NK-92 treated with Interleukin-12 subunit alpha and Interleukin-12 subunit beta, amount 100 ng/mL, for 24 hours (cell line): Measurements from ENCODE around the gene AGFG1.

Experiments used
- DNase-seq: peaks from one replicate; lab custom pipeline; 2025; lab: John Stamatoyannopoulos, UW

AGFG1 gene, protein sequence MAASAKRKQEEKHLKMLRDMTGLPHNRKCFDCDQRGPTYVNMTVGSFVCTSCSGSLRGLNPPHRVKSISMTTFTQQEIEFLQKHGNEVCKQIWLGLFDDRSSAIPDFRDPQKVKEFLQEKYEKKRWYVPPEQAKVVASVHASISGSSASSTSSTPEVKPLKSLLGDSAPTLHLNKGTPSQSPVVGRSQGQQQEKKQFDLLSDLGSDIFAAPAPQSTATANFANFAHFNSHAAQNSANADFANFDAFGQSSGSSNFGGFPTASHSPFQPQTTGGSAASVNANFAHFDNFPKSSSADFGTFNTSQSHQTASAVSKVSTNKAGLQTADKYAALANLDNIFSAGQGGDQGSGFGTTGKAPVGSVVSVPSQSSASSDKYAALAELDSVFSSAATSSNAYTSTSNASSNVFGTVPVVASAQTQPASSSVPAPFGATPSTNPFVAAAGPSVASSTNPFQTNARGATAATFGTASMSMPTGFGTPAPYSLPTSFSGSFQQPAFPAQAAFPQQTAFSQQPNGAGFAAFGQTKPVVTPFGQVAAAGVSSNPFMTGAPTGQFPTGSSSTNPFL

DNA sequence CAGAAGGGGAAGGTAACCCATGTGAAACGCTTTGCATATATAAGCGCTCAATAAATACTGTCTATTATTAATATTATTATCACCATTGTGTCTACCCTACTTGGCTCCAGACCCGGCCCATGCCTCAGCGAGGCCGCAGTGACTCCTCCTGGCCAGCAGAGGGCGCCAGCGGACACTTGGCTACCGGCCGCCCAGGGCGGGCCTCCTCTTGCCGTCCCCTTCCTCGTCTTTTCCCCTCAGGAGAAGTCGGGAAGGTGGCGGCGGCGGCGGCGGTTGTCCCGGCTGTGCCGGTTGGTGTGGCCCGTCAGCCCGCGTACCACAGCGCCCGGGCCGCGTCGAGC is at the start of gene AGFG1:
TSS of gene AGFG1 (plus strand) at position 233 of the 341 bp plus-strand sequence. CDS start 266 bp downstream, outside the sequence.
- peak; percentile 69 for DNase-seq

GRCh38 chr2:227423656-227424499 is 48.1 kb upstream of the AGFG1 start:
- DNase-seq: no peak

DNA sequence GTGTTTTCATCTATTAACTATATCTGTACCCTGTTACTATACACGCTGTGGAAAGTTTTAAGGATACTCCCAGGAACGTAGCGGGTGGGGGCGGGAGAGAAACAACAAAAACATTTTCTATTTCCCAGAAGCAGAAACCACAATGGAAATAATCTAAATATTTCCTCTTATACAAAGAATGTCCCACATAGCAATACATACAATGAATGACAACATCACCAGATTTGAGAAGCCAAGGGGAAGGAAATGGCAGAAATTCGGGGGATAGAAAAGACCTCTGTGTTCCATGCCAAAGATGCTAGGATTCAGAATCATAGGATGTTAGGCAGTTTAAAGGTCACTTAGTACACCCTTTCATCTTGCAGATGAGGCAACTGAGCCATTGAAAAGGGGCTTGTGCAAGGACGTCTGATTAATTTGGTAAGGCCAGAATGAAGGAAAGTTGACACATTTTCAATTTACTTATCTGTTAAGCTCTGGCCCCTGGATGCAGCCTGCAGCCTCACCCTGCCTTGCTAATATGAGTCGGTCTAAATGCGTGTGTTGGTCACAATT is 43.1 kb upstream of the AGFG1 start:
- DNase-seq: no peak

DNA sequence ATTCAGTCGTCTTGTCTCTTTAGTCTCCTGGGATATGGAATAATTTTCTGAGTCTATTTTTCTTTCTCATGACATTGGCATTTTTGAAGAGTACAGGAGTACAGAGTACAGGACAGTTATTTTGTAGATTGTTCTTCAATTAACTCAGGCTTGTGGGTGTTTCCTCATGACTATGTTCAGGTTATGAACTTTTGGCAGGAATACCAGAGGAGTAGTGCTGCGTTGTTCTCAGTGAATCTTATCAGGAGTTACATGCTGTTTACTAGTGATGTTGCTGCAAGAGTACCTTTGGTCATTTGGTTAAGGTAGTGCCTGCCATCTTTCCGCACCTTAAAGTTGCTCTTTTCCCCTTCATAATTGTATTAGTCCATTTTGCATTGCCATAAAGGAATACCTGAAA is 41.3 kb upstream of the AGFG1 start:
- DNase-seq: no peak

- DNase-seq: no peak
Observed at GRCh38 chr2:227433171-227433570, 38.8 kb upstream of the AGFG1 start.

GRCh38 chr2:227436436-227437174 is 35.4 kb upstream of the AGFG1 start:
- DNase-seq: no peak

DNA sequence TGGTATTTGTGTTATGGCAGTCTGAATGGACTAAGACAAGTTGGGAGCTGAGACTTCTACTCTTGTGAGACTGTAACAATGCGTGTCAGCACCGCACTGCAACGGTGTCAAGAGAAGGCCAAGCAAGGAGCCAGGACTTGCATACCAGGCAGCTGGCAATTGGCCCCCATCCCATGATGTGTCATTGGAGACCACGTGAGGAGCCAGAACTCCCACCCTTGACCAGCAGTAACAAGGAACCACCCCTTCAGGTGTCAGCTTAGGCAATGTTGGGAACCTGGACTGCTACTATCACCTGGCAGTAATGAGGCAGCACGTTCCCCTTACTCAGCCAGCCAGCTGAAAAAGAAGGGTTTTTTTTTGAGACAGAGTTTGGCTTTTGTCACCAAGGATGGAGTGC is 32.7 kb upstream of the AGFG1 start:
- no peak for DNase-seq

DNA sequence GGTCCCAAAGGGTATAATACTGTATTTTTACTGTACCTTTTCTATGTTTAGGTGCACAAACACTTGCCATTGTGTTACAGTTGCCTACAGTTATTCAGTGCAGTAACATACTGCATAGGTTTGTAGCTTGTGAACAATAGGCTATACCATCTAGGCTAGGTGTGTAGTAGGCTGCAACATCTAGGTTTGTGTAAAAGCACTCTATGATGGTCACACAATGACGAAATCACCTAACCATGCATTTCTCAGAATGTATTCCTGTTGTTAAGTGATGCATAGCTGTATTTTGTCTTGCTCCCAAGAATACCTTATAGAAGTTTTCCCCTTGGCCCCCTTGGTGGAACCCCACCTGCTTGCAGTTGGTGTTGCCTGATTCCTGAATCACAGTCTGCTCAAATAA is 29.3 kb upstream of the AGFG1 start:
- no peak for DNase-seq

- no peak for DNase-seq
Observed at GRCh38 chr2:227443889-227444568, 27.9 kb upstream of the AGFG1 start.

DNA sequence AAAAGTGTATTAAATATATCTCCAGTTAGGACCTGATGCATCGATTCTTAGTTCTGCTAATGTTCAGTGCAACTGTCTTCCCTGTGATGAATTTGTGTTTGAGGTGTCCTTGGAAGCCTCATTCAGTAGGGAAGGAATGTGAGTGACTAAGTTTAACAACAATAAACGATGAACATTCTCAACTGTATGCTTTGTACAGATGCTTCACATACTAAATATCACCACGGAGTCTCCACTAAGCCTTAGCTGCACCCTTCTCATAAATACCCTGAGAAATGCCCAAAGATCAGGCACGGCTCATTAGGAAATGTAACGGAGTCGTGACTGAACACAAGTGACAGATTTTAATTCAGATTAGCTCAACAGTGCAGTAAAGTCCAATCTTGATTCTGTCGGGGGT is 24.4 kb upstream of the AGFG1 start:
- DNase-seq: no peak

- DNase-seq: no peak
Observed at GRCh38 chr2:227450311-227450841, 21.6 kb upstream of the AGFG1 start.

DNA sequence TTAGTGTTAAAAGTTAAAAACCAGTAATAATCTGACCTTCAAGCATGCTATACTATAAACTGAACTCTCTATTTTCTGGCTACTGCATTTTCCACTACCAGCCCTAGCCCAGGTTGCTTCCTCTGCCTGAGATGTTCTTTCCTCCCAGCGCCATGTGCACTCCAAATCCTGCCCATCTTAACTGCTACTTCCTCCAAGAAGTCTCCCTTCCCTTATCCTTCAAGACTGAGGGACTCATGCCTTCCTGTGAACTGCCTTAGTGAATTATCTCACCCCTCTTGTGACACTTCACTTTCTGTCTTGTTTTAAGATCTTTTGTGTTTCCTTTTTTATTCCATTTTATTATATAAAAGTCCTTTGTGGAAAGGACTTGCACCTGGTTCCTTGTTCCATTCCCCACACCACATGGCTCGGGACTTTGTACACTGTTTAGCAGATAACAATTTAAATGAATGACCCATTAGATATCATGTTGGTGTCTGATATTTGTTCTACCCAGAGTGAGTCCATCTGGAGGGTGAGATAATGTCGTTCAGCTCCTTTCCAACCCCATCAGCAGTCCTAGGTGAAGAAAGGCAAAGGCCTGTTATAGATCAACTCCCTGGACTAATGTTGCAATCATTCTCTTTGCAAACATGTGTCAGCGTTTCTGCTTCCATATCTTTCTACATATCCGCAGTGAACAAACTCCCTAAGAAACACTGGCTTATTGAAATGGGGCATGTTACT is 20.9 kb upstream of the AGFG1 start:
- DNase-seq: no peak

DNA sequence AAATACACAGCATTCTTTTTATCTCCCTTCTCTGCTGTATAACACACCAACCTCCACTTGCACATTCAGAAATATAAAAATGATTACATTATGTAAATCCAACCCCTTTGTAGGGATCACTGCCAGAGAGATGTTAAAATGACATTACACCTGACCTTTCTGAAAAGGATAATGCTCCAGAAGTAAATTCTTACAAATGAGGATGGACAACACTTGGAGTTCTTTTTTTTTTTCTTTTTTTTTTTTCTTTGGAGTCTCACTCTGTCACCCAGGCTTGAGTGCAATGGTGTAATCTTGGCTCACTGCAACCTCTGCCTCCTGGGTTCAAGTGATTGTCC is 20.3 kb upstream of the AGFG1 start:
- no peak for DNase-seq

- no peak for DNase-seq
Observed at GRCh38 chr2:227453810-227454209, 18.1 kb upstream of the AGFG1 start.

DNA sequence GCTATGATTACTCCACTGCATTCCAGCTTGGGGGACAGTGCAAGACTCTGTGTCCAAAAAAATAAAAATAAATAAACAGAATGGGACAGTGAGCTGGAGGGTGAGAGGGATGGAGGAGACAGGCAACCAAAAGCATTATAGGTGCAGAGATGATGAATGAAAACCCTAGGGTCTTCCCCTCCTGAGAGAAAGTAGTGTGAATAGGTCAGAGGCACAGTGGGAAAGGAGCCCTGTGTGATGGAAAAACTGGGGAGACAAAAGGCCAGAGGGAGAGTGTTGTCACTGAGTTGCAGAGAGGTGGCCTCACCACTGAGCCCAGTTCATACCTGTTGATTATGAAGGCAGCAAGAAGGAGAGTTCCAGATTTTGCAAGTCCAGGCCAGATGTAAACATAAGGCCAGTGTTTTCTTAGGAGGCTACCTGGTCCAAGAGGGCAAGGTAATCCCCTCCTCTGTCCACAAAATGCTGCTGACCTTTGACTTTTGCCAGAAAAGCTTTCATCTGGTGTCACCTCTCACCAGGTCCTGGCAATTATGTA is 17.6 kb upstream of the AGFG1 start:
- no peak for DNase-seq

GRCh38 chr2:227455200-227455599 is 16.8 kb upstream of the AGFG1 start:
- DNase-seq: no peak

DNA sequence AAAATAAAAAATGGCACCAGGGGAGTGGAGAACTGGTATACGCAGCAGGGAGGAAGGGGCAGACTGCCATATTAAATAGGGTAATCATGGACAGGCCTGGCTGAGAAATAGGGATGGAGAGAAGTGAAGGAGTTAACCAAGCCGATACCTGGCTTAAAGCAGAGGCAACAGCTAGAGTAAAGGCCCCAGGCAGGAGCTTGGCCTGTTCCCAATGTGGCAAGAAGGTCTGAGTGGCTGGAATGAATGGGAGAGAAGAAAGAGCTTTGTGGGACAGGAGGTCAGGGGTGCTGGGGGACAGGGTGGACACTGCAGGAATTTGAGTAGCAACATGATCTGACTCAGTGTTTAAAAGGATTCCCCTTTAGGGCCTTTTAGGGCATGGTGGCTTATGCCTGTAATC is 15.9 kb upstream of the AGFG1 start:
- DNase-seq: no peak

- DNase-seq: no peak
Observed at GRCh38 chr2:227456772-227457171, 15.2 kb upstream of the AGFG1 start.

DNA sequence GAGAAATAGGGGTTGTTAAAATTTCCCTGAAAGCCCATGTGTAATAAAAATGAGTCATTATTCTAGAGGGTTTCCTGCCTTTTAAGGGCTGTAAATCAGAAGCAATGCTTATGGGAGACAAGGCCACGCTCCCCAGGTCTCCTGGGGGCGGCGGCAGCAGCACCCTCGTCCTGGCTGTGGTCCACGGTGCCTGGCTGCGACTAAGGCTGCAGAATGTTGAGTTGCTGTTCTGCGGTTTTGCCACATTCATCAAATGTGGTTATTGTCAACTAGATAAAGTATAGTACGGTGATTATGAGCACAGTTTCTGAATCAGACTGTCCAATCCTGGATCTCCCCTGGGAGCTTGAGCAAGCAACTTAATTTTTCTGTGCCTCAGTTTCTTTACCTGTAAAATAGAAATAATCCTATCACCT is 11.9 kb upstream of the AGFG1 start:
- peak; percentile 65 for DNase-seq

GRCh38 chr2:227460833-227461232 is 11.1 kb upstream of the AGFG1 start:
- no peak for DNase-seq
